Keratinocyte (primary cell): Measurements from ENCODE around the gene FRAS1. TPM values are rescaled to one million over a fixed set of nuclear protein-coding genes. Genes with fewer than 3 reads are reported as not detected.

Experiments used
- DNase-seq: peaks from one replicate; pipeline ENCODE4 v3.0.0-alpha.2; 2011; ENCODE audit warnings: low read depth, missing footprints, low spot score
- FAIRE-seq: peaks from 2 replicates; lab custom pipeline; 2011; peaks lifted over from hg19 to GRCh38; lab: Jason Lieb, UNC
- H2AFZ ChIP-seq: 2 replicates; pipeline ENCODE4 v1.6.0; 2012; ENCODE audit warnings: low read length, control low read depth, inconsistent platforms; ENCODE audit not compliant: control insufficient read depth
- H3K27ac ChIP-seq: 2 replicates; pipeline ENCODE4 v1.5.1; 2011; ENCODE audit warnings: low read length; ENCODE audit not compliant: control insufficient read depth, insufficient read depth
- H3K27me3 ChIP-seq: 3 replicates; pipeline ENCODE4 v1.6.0; 2011; ENCODE audit warnings: low read length; ENCODE audit not compliant: control insufficient read depth, insufficient read depth; ENCODE audit errors: extremely low read depth
- H3K36me3 ChIP-seq, 2 experiments: 2 replicates in 1 of 2; 3 replicates in 1 of 2; pipeline ENCODE4 v1.5.1; 2011; ENCODE audit warnings: low read length in 2 of 2, mild to moderate bottlenecking in 1 of 2; ENCODE audit not compliant: control insufficient read depth in 2 of 2, insufficient read depth in 2 of 2; ENCODE audit errors: extremely low read depth in 1 of 2
- H3K4me1 ChIP-seq: 3 replicates; pipeline ENCODE4 v1.5.1; 2011; ENCODE audit warnings: low read length; ENCODE audit not compliant: control insufficient read depth, insufficient read depth; ENCODE audit errors: extremely low read depth
- H3K4me2 ChIP-seq: 3 replicates; pipeline ENCODE4 v1.6.0; 2011; ENCODE audit warnings: low read depth, low read length; ENCODE audit not compliant: control insufficient read depth, insufficient read depth; ENCODE audit errors: extremely low read depth
- H3K4me3 ChIP-seq, 3 experiments: fragments of 200-600 bp in 1 of 3; sonication (generic) in 1 of 3; 2 replicates in 2 of 3; 3 replicates in 1 of 3; pipeline ENCODE4 v1.5.1; 2011 to 2016; ENCODE audit warnings: low read length in 3 of 3, mild to moderate bottlenecking in 3 of 3, control low read depth in 2 of 3, inconsistent platforms in 1 of 3, low read depth in 1 of 3, mixed read lengths in 1 of 3, mixed run types in 1 of 3, moderate library complexity in 1 of 3; ENCODE audit not compliant: control insufficient read depth in 2 of 3, insufficient read depth in 2 of 3; ENCODE audit errors: extremely low read depth in 1 of 3
- H3K79me2 ChIP-seq: 2 replicates; pipeline ENCODE4 v1.6.0; 2012; ENCODE audit warnings: low read length; ENCODE audit not compliant: control insufficient read depth, insufficient read depth
- H3K9ac ChIP-seq: 3 replicates; pipeline ENCODE4 v1.6.0; 2011; ENCODE audit warnings: low read length; ENCODE audit not compliant: control insufficient read depth, insufficient read depth; ENCODE audit errors: extremely low read depth
- H3K9me1 ChIP-seq: 3 replicates; pipeline ENCODE4 v1.6.0; 2011; ENCODE audit warnings: low read length; ENCODE audit not compliant: control insufficient read depth, insufficient read depth; ENCODE audit errors: extremely low read depth
- H3K9me3 ChIP-seq: 2 replicates; pipeline ENCODE4 v1.5.1; 2012; ENCODE audit warnings: low read depth, low read length; ENCODE audit not compliant: control insufficient read depth
- H4K20me1 ChIP-seq: 3 replicates; pipeline ENCODE4 v1.6.0; 2011; ENCODE audit warnings: low read length; ENCODE audit not compliant: control insufficient read depth, insufficient read depth; ENCODE audit errors: extremely low read depth
- CTCF ChIP-seq, 3 experiments: IDR thresholded peaks in 1 of 3; conservative IDR thresholded peaks in 1 of 3; optimal IDR thresholded peaks in 1 of 3; 2 replicates in 2 of 3; 3 replicates in 1 of 3; pipeline versions ENCODE3 to v1.5.1; 2011; ENCODE audit warnings: low read length in 3 of 3, mild to moderate bottlenecking in 3 of 3, moderate library complexity in 2 of 3, control low read depth in 1 of 3, inconsistent platforms in 1 of 3; ENCODE audit not compliant: insufficient read depth in 2 of 3; ENCODE audit errors: extremely low read depth in 1 of 3
- EZH2 ChIP-seq: IDR thresholded peaks from one replicate; pipeline ENCODE4 v1.6.1; 2012; ENCODE audit warnings: inconsistent platforms, mild to moderate bottlenecking, low read length, moderate library complexity
- dilution Hi-C: fragments of 300-500 bp; cut with MboI; formaldehyde crosslinking; loops from one replicate; pipeline ENCODE4 v1.7.0; 2020; ENCODE audit warnings: low sequenced_read_pairs; ENCODE audit not compliant: extremely low pct_ligation_motif_present
- polyA plus RNA-seq, 5 experiments: library from polyadenylated mRNA; depleted of rRNA in 3 of 5; stranded (reverse) in 3 of 5; stranded (forward) in 1 of 5; unstranded in 1 of 5; fragments of >200 nt; gene quantifications; 1 replicate in 1 of 5; 2 replicates in 3 of 5; 3 replicates in 1 of 5; pipeline versions ENCODE4 v1.2.1 to v1.2.3, GENCODE V29; 2011 to 2012; ENCODE audit warnings: missing spikeins in 2 of 5, low read depth in 1 of 5, low replicate concordance in 1 of 5

FRAS1 gene
- polyA plus RNA-seq, 1 donor (not counting 4 experiments of a cell fraction or from before 2014, with no cell fraction given) = 3.5 TPM

- H3K4me2 ChIP-seq = peak overlapping the region; percentile 30
- no peaks in the 10 kb centered on the region for H3K27me3 ChIP-seq
- dilution Hi-C loops = no loop called here
- FAIRE-seq (peak; percentile 46), DNase-seq (no peak)
- no peak overlapping the region for H2AFZ ChIP-seq
- peak overlapping the region; percentile 49 for H3K9ac ChIP-seq
- no peaks in the 10 kb centered on the region for H3K9me1 ChIP-seq
- no peak for TF ChIP-seq EZH2
- TF ChIP-seq CTCF (optimal IDR thresholded peaks at IDR 0.05 in 1 of 3, IDR thresholded peaks at IDR 0.05 in 1 of 3, conservative IDR thresholded peaks at IDR 0.05 in 1 of 3; ENCODE audit: extremely low read depth in 1 of 3, insufficient read depth in 2 of 3, low read length in 3 of 3) = no peak
- peak overlapping the region; percentile 68 for H3K27ac ChIP-seq
- no peaks in the 10 kb centered on the region for H3K36me3 ChIP-seq
- H4K20me1 ChIP-seq = no peaks in the 10 kb centered on the region
- H3K9me3 ChIP-seq = no peaks in the 10 kb centered on the region
- H3K4me3 ChIP-seq = no peak overlapping the region
- no peaks in the 10 kb centered on the region for H3K79me2 ChIP-seq
- H3K4me1 ChIP-seq = peaks cover 33% of the 10 kb centered on the region
These were observed 477.3 kb downstream of the FRAS1 start for GRCh38 chr4:78534286-78534955.

- no peak overlapping the region for H3K27ac ChIP-seq
- TF ChIP-seq EZH2 = no peak
- no peak for TF ChIP-seq CTCF (optimal IDR thresholded peaks at IDR 0.05 in 1 of 3, IDR thresholded peaks at IDR 0.05 in 1 of 3, conservative IDR thresholded peaks at IDR 0.05 in 1 of 3; ENCODE audit: extremely low read depth in 1 of 3, insufficient read depth in 2 of 3, low read length in 3 of 3)
- dilution Hi-C loops = no loop called here
These were observed 485.2 kb downstream of the FRAS1 start for GRCh38 chr4:78542373-78542772.

More at GRCh38 chr4:78542373-78542772, 485.2 kb downstream of the FRAS1 start:
- Histone ChIP-seq H3K4me1 (peaks cover 10% of the 10 kb centered on the region), H3K9ac (no peak overlapping the region), H3K9me1 (no peaks in the 10 kb centered on the region), H3K27me3 (no peaks in the 10 kb centered on the region), H2AFZ (no peak overlapping the region), H3K79me2 (no peaks in the 10 kb centered on the region), H3K4me3 (no peak overlapping the region), H3K9me3 (no peaks in the 10 kb centered on the region), H4K20me1 (no peaks in the 10 kb centered on the region), H3K4me2 (no peak overlapping the region), H3K36me3 (no peaks in the 10 kb centered on the region)
- DNase-seq (no peak), FAIRE-seq (peak; percentile 41)
